Left ventricle myocardium inferior (tissue), 1 donor: ENCODE data around the gene PALLD. TPM values are rescaled to one million over a fixed set of nuclear protein-coding genes. Genes with fewer than 3 reads are reported as not detected.
A peak's percentile ranks its signal among the peaks of the same experiment; 100 is the strongest.

Experiments
- DNase-seq: peaks from one replicate; pipeline ENCODE4 v3.0.0-alpha.2; 2020
- H3K27ac ChIP-seq: fragments of 200-600 bp; replicated peaks from 2 replicates; pipeline ENCODE4 v1.8.0; 2021
- H3K27me3 ChIP-seq: fragments of 200-600 bp; 2 replicates; pipeline ENCODE4 v1.8.0; 2021; ENCODE audit warnings: low read depth
- H3K36me3 ChIP-seq: fragments of 200-600 bp; 2 replicates; pipeline ENCODE4 v1.8.0; 2021
- H3K4me1 ChIP-seq: fragments of 200-600 bp; 2 replicates; pipeline ENCODE4 v1.8.0; 2021
- H3K4me3 ChIP-seq: fragments of 200-600 bp; 2 replicates; pipeline ENCODE4 v1.8.0; 2021; ENCODE audit warnings: mild to moderate bottlenecking, moderate library complexity
- H3K9me3 ChIP-seq: fragments of 200-600 bp; replicated peaks from 2 replicates; pipeline ENCODE4 v1.8.0; 2021
- CTCF ChIP-seq: fragments of 200-600 bp; IDR thresholded peaks from 2 replicates; pipeline ENCODE4 v1.8.0; 2021; ENCODE audit warnings: antibody characterized with exemption, mild to moderate bottlenecking, borderline replicate concordance
- intact Hi-C: fragments of 100-400 bp; cut with micrococcal nuclease; formaldehyde crosslinking; loops from one replicate; pipeline ENCODE4 v1.11.0; 2022
- total RNA-seq: library from RNA; stranded (reverse); fragmentation: NEBNext Ultra II Directional; extraction: Animal tissue kit (Norgen Biotek cat#: 25700); gene quantifications from one replicate; pipeline ENCODE4 v1.2.1, GENCODE V29; 2021
- donor health status: DM: no; HTN: yes; CAD: no; lungs with severe emphysema.

PALLD gene
- total RNA-seq, 1 donor from 2014 or later: 871 TPM

- intact Hi-C loops: loop anchor here (10.0 kb wide), 1 partner anchor 119 kb away; no protein-coding TSS in a partner anchor
- Histone ChIP-seq H3K9me3 (no peaks in the 10 kb centered on the region), H3K4me1 (peaks cover 45% of the 10 kb centered on the region), H3K27me3 (no peaks in the 10 kb centered on the region), H3K4me3 (no peak overlapping the region), H3K27ac (peak overlapping the region; percentile 85), H3K36me3 (no peaks in the 10 kb centered on the region)
- DNase-seq: no peak
- TF ChIP-seq CTCF: no peak
These were observed 219.0 kb downstream of the PALLD start for GRCh38 chr4:168715896-168716295.

GRCh38 chr4:168716406-168717129 lies 219.7 kb downstream of the PALLD start:
- no peak for TF ChIP-seq CTCF
- Histone ChIP-seq H3K27ac (peak overlapping the region; percentile 85), H3K4me1 (peaks cover 42% of the 10 kb centered on the region), H3K27me3 (no peaks in the 10 kb centered on the region), H3K4me3 (no peak overlapping the region), H3K36me3 (no peaks in the 10 kb centered on the region), H3K9me3 (no peaks in the 10 kb centered on the region)
- no peak for DNase-seq
- intact Hi-C loops: loop anchor here (10.0 kb wide), 1 partner anchor 118 kb away; no protein-coding TSS in a partner anchor

GRCh38 chr4:168717847-168718246 lies 221.0 kb downstream of the PALLD start:
- no peaks in the 10 kb centered on the region for H3K27me3 ChIP-seq
- H3K27ac ChIP-seq: peak overlapping the region; percentile 85
- TF ChIP-seq CTCF: no peak
- peaks cover 43% of the 10 kb centered on the region for H3K4me1 ChIP-seq
- H3K36me3 ChIP-seq: no peaks in the 10 kb centered on the region
- H3K9me3 ChIP-seq: no peaks in the 10 kb centered on the region
- H3K4me3 ChIP-seq: no peak overlapping the region
- intact Hi-C loops: loop anchor here (10.0 kb wide), 1 partner anchor 117 kb away; no protein-coding TSS in a partner anchor
- peak; percentile 22 for DNase-seq

GRCh38 chr4:168719725-168720124 lies 222.9 kb downstream of the PALLD start:
- Histone ChIP-seq H3K4me3 (no peak overlapping the region), H3K27me3 (no peaks in the 10 kb centered on the region), H3K9me3 (no peaks in the 10 kb centered on the region), H3K36me3 (no peaks in the 10 kb centered on the region), H3K4me1 (peaks cover 52% of the 10 kb centered on the region), H3K27ac (peak overlapping the region; percentile 85)
- no peak for DNase-seq
- intact Hi-C loops: loop anchor here (10.0 kb wide), 1 partner anchor 115 kb away; no protein-coding TSS in a partner anchor
- TF ChIP-seq CTCF: no peak

- DNase-seq: no peak
- H3K9me3 ChIP-seq: no peaks in the 10 kb centered on the region
- H3K27ac ChIP-seq: no peak overlapping the region
- H3K4me1 ChIP-seq: peaks cover 52% of the 10 kb centered on the region
- H3K4me3 ChIP-seq: no peak overlapping the region
- H3K36me3 ChIP-seq: no peaks in the 10 kb centered on the region
- TF ChIP-seq CTCF: no peak
- H3K27me3 ChIP-seq: no peaks in the 10 kb centered on the region
- intact Hi-C loops: no loop called here
These were observed 223.6 kb downstream of the PALLD start for GRCh38 chr4:168720396-168720900.
